ENCODE measurements around the gene CEP131.

CEP131 gene

DNA sequence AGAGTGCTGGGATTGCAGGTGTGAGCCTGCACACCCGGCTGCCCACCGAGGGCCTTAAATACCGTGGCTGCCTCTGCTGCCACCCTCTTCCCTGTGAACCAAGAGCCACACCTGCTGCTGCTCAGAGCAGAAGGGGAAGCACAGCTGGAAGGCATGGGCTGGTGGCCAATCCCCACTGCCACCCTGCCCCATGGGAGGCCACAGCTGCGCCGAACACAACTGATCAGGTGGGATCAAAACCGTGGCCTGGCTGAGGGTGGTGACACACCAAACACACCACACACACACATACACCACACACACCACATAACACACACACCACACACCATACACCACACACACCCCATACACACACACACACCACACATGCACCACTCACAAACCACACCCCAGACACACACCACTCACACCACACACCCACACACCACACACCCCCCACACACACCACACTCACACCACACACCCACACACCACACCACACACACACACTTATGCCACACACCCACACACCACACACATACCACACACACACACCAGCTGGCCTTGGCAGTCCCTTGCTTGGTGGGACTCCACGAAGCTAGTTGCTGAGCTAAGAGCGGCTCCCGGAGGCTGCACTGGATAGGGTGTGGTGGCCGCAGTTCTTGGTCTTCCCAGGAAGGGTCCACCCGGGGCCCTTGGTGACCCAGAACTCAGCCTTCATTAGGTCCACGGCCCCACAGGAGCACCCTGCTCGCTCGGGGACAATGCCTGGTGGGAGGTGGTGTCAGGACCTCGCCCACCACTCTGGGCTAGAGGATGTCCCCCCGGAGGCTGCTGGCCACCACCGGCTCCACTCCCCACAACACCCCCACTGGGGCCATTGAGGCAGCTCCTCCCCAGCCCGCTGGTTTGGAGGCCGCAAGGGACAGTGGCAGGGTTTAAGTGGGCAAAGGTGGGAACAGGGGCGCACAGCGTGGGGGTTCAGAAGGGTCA, 14.9 kb downstream of the CEP131 start:
- Mint-ChIP-seq H3K27me3 (no peaks in the 10 kb centered on the region), H3K27ac (no peak overlapping the region), H3K36me3 (ENCODE audit: low read depth) (no peaks in the 10 kb centered on the region), H3K9me3 (no peaks in the 10 kb centered on the region), H3K4me1 (ENCODE audit: low read depth) (no peaks in the 10 kb centered on the region), H3K4me3 (no peak overlapping the region)

DNA sequence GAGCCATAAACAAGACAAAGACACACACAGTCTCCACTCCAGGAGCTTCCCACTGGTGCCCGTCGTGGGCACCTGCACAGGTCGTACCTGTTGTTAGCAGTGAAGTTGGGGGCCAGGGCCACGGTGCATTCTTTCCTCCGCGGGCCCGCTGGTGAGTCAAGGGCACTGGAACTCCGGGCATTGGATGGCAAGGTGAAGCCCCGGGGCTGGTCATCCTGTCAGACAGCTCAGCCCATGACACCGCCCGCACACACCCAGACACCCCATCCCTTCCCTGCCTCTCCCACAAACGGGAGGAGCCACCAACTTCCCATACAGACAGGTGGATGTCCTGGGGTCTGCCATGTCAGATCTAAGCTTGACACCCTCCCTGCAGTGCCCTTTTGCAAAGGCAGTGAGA, 16.1 kb downstream of the CEP131 start:
- Mint-ChIP-seq H3K36me3 (ENCODE audit: low read depth) (no peaks in the 10 kb centered on the region), H3K27me3 (no peaks in the 10 kb centered on the region), H3K9me3 (no peaks in the 10 kb centered on the region), H3K27ac (no peak overlapping the region), H3K4me1 (ENCODE audit: low read depth) (no peaks in the 10 kb centered on the region), H3K4me3 (no peak overlapping the region)

- Mint-ChIP-seq H3K27me3 (no peaks in the 10 kb centered on the region), H3K36me3 (ENCODE audit: low read depth) (no peaks in the 10 kb centered on the region), H3K27ac (no peak overlapping the region), H3K9me3 (no peaks in the 10 kb centered on the region), H3K4me1 (ENCODE audit: low read depth) (no peaks in the 10 kb centered on the region), H3K4me3 (no peak overlapping the region)
Observed at GRCh38 chr17:81206166-81206565, 16.6 kb downstream of the CEP131 start.

DNA sequence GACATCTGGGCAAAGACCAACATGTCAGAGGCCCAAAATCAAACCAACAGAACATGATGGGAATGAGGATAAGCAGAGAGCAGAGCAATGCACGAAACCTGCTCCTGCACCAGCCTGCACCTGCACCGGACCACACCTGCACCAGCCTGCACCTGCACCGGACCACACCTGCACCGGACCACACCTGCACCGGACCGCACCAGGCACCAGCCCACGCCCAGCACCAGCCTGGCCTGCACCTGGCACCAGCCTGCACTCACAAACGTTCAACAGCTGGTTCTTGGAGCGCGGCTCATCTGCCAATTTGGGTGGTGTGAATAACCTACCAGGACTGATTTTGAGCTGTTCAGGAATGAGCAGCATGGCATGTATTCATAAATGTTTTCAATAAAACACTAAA, 18.2 kb downstream of the CEP131 start:
- Mint-ChIP-seq H3K36me3 (ENCODE audit: low read depth) (no peaks in the 10 kb centered on the region), H3K4me1 (ENCODE audit: low read depth) (no peaks in the 10 kb centered on the region), H3K4me3 (no peak overlapping the region), H3K27ac (no peak overlapping the region), H3K27me3 (no peaks in the 10 kb centered on the region), H3K9me3 (no peaks in the 10 kb centered on the region)

DNA sequence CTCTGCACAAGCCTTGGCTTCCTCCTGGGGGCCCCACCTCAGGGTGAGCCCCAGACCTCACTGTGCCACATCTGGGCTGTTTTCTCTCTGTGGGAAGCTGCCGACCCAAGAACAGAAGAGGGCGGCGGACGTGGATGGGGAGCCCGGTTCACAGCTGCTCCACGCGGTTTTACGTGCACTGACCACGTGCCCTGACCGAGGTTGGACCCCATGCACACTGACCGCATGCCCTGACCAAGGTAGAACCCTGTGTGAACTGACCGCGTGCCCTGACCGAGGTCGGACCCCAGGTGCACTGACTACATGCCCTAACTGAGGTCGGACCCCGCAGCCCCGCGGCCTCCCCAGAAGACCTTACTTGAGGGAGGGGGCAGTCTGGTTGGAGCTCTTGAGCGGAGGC, 19.6 kb downstream of the CEP131 start:
- H3K4me1 Mint-ChIP-seq (ENCODE audit: low read depth): no peaks in the 10 kb centered on the region
- H3K36me3 Mint-ChIP-seq (ENCODE audit: low read depth): no peaks in the 10 kb centered on the region
- H3K9me3 Mint-ChIP-seq: no peaks in the 10 kb centered on the region
- no peak overlapping the region for H3K4me3 Mint-ChIP-seq
- no peak overlapping the region for H3K27ac Mint-ChIP-seq
- H3K27me3 Mint-ChIP-seq: no peaks in the 10 kb centered on the region

DNA sequence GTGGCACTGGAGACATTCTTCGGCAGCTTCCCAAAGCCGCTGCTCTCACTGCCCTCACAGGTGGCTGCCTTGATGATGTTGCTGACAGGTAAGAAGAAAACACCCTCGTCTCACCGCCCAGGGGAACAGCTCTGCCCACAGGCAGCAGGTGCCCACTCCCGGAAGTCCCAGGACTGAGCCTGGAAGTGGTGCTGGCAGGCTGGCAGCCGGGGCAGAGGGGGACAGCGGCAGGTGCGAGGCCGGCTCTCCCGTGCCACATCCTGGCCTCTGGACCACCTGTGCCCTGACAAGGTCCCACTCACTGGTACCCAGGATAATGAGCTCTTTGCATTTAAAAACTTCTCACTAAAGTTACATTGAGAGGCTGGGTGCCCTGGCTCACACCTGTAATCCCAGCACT, 20.4 kb downstream of the CEP131 start:
- H3K27me3 Mint-ChIP-seq: no peaks in the 10 kb centered on the region
- H3K4me3 Mint-ChIP-seq: no peak overlapping the region
- H3K9me3 Mint-ChIP-seq: no peaks in the 10 kb centered on the region
- no peaks in the 10 kb centered on the region for H3K4me1 Mint-ChIP-seq (ENCODE audit: low read depth)
- H3K36me3 Mint-ChIP-seq (ENCODE audit: low read depth): no peaks in the 10 kb centered on the region
- H3K27ac Mint-ChIP-seq: no peak overlapping the region

- Mint-ChIP-seq H3K36me3 (ENCODE audit: low read depth) (no peaks in the 10 kb centered on the region), H3K4me3 (no peak overlapping the region), H3K27ac (no peak overlapping the region), H3K4me1 (ENCODE audit: low read depth) (no peaks in the 10 kb centered on the region), H3K9me3 (no peaks in the 10 kb centered on the region), H3K27me3 (no peaks in the 10 kb centered on the region)
Observed at GRCh38 chr17:81200695-81201580, 21.8 kb downstream of the CEP131 start.

- H3K4me1 Mint-ChIP-seq (ENCODE audit: low read depth): no peaks in the 10 kb centered on the region
- no peaks in the 10 kb centered on the region for H3K9me3 Mint-ChIP-seq
- H3K4me3 Mint-ChIP-seq: no peak overlapping the region
- no peaks in the 10 kb centered on the region for H3K27me3 Mint-ChIP-seq
- H3K36me3 Mint-ChIP-seq (ENCODE audit: low read depth): no peaks in the 10 kb centered on the region
- no peak overlapping the region for H3K27ac Mint-ChIP-seq
Observed at GRCh38 chr17:81200201-81200600, 22.6 kb downstream of the CEP131 start.

- Mint-ChIP-seq H3K27ac (no peak overlapping the region), H3K36me3 (ENCODE audit: low read depth) (no peaks in the 10 kb centered on the region), H3K4me3 (no peak overlapping the region), H3K27me3 (no peaks in the 10 kb centered on the region), H3K4me1 (ENCODE audit: low read depth) (no peaks in the 10 kb centered on the region), H3K9me3 (no peaks in the 10 kb centered on the region)
Observed at GRCh38 chr17:81199482-81199830, 23.3 kb downstream of the CEP131 start.

- no peaks in the 10 kb centered on the region for H3K9me3 Mint-ChIP-seq
- H3K27me3 Mint-ChIP-seq: no peaks in the 10 kb centered on the region
- H3K4me3 Mint-ChIP-seq: no peak overlapping the region
- no peaks in the 10 kb centered on the region for H3K4me1 Mint-ChIP-seq (ENCODE audit: low read depth)
- no peaks in the 10 kb centered on the region for H3K36me3 Mint-ChIP-seq (ENCODE audit: low read depth)
- H3K27ac Mint-ChIP-seq: no peak overlapping the region
Observed at GRCh38 chr17:81198826-81199481, 23.8 kb downstream of the CEP131 start.

- Mint-ChIP-seq H3K4me3 (no peak overlapping the region), H3K4me1 (ENCODE audit: low read depth) (no peaks in the 10 kb centered on the region), H3K9me3 (no peaks in the 10 kb centered on the region), H3K27ac (no peak overlapping the region), H3K36me3 (ENCODE audit: low read depth) (no peaks in the 10 kb centered on the region), H3K27me3 (no peaks in the 10 kb centered on the region)
Observed at GRCh38 chr17:81197831-81198490, 24.8 kb downstream of the CEP131 start.

DNA sequence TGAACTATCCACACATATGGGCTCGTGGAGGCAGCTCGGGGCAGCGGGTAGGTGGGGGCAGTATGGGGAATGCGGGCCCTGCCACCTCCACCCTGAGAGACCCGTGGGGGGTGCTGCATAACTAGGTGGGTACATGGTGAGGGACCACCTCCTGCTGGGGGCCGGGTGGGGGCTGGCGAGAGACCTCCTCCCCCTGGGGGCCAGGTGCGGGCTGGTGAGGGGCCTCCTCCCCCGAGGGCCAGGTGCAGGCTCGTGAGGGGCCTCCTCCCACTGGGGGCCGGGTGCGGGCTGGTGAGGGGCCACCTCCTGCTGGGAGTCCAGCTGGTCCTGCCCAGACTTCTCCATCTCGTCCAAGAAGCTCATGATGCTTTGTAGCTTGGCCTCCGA, 25.4 kb downstream of the CEP131 start:
- H3K9me3 Mint-ChIP-seq: no peaks in the 10 kb centered on the region
- no peaks in the 10 kb centered on the region for H3K4me1 Mint-ChIP-seq (ENCODE audit: low read depth)
- H3K27me3 Mint-ChIP-seq: no peaks in the 10 kb centered on the region
- no peak overlapping the region for H3K4me3 Mint-ChIP-seq
- H3K36me3 Mint-ChIP-seq (ENCODE audit: low read depth): no peaks in the 10 kb centered on the region
- no peak overlapping the region for H3K27ac Mint-ChIP-seq

DNA sequence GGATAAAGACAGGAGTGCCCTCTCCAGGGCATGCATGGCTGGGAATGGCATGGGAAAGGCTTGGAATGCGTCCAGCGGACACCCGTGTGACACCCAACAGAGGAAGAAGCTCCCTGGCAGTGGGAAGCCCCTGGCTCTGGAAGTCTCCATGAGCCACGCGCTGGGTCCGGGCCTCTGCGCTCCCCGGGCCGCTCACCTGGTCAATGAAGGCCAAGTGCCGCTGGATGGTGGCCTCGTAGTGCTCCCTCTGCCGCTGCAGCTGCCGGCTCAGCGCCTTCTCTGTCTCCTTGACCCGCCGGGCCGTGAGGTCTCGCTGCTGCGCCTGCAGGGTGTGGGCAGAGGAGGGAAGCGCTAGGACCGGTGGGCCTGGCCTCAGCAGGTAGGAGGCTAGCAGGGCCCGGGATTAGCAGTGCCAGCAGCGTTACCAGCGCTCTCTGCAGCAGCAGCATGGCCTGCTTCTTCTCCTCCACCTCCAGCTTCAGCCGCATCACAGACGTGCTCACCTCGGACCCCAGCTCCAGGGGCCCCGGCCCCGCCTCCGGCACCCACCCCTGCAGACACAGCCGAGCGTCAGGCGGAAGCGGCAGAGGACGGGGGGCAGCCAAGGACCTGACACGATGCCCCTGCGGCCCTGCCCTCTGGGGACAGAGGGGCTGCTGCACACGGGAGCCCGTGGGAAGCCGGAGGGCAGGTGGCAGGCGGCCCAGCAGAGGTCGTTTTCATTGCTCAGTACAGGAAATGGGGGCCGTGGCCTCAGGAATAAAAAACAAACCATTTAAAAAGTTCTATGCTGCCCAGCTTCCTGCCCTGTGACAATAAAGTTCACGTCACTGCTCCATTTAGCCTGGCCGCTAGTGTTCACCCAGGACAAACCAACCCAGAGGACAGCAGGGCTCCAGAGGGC, 26.0 kb downstream of the CEP131 start:
- Mint-ChIP-seq H3K27me3 (no peaks in the 10 kb centered on the region), H3K36me3 (ENCODE audit: low read depth) (no peaks in the 10 kb centered on the region), H3K9me3 (no peaks in the 10 kb centered on the region), H3K27ac (no peak overlapping the region), H3K4me1 (ENCODE audit: low read depth) (no peaks in the 10 kb centered on the region), H3K4me3 (no peak overlapping the region)

Data from stimulated activated naive CD8-positive, alpha-beta T cell treated with anti-CD3 and anti-CD28 coated beads, Interleukin-15, Interleukin-2, amounts not matched to agents 100 ng/mL and 50 ng/mL, for 24 hours (primary cell).